T-cell (primary cell): ENCODE measurements around the gene MAMDC4. TPM values are rescaled to one million over a fixed set of nuclear protein-coding genes. Genes with fewer than 3 reads are reported as not detected.

Experiments
- ATAC-seq, 4 experiments: fragments of 200-7000 bp in 3 of 4; fragments of 150-1000 bp in 1 of 4; cut with Tn5 transposase; replicated peaks in 1 of 4; 1 replicate in 3 of 4; 2 replicates in 1 of 4; pipeline ENCODE4 v1.10.0; 2021; ENCODE audit warnings: moderate library complexity in 3 of 4, mild to moderate bottlenecking in 2 of 4, moderate number of reproducible peaks in 1 of 4
- CTCF ChIA-PET, 2 donors: fragments of 300-600 bp; sonication (Branson Sonifier 250); formaldehyde crosslinking; loops; one replicate each; lab custom pipeline; 2022; ENCODE audit warnings: antibody characterized with exemption in 2 of 2; lab: Charles Lee
- POLR2A ChIA-PET, 2 donors: fragments of 300-600 bp; sonication (Branson Sonifier 250); formaldehyde crosslinking; loops; one replicate each; lab custom pipeline; 2022; ENCODE audit warnings: antibody characterized with exemption in 2 of 2; lab: Charles Lee
- DNase-seq, 35 experiments: peaks; one replicate each; pipeline versions ENCODE4 v3.0.0 to v3.0.0-alpha.2; 2013 to 2023
- H3K27ac ChIP-seq: one replicate; pipeline ENCODE4 v1.5.1; 2013; ENCODE audit warnings: low read length
- H3K27me3 ChIP-seq, 2 experiments: replicated peaks in 1 of 2; 1 replicate in 1 of 2; 2 replicates in 1 of 2; pipeline versions ENCODE4 v1.6.1 to v1.7.0; 2013; ENCODE audit warnings: low read length in 1 of 2, mixed read lengths in 1 of 2; ENCODE audit not compliant: control insufficient read depth in 2 of 2, insufficient read depth in 2 of 2; ENCODE audit errors: extremely low read depth in 1 of 2
- H3K36me3 ChIP-seq, 2 donors: 1 replicate in 1 of 2; 2 replicates in 1 of 2; pipeline versions ENCODE4 v1.6.1 to v1.7.0; 2013; ENCODE audit warnings: low read length in 1 of 2; ENCODE audit not compliant: control insufficient read depth in 2 of 2, insufficient read depth in 1 of 2; ENCODE audit errors: extremely low read depth in 1 of 2
- H3K4me1 ChIP-seq, 2 experiments: 1 replicate in 1 of 2; 2 replicates in 1 of 2; pipeline versions ENCODE4 v1.6.1 to v1.7.0; 2013; ENCODE audit warnings: low read length in 2 of 2, mixed read lengths in 1 of 2; ENCODE audit not compliant: insufficient read depth in 2 of 2, control insufficient read depth in 1 of 2; ENCODE audit errors: extremely low read depth in 1 of 2
- H3K4me3 ChIP-seq, 2 donors: 1 replicate in 1 of 2; 2 replicates in 1 of 2; pipeline versions ENCODE4 v1.5.1 to v1.7.0; 2013; ENCODE audit warnings: mild to moderate bottlenecking in 2 of 2, low read length in 1 of 2, moderate library complexity in 1 of 2; ENCODE audit not compliant: control insufficient read depth in 1 of 2; ENCODE audit errors: extremely low read depth in 1 of 2
- H3K9me3 ChIP-seq: 2 replicates; pipeline ENCODE4 v1.7.0; 2013
- H3K27ac Mint-ChIP-seq, 2 donors: one replicate each; pipeline ENCODE4 v1.8.0; 2020 to 2021; ENCODE audit warnings: mild to moderate bottlenecking in 2 of 2, mixed read lengths in 2 of 2
- H3K27me3 Mint-ChIP-seq, 2 donors: one replicate each; pipeline ENCODE4 v1.8.0; 2021 to 2022; ENCODE audit warnings: mixed read lengths in 2 of 2
- H3K36me3 Mint-ChIP-seq: one replicate; pipeline ENCODE4 v1.8.0; 2021; ENCODE audit warnings: mixed read lengths
- H3K4me1 Mint-ChIP-seq, 3 donors: one replicate each; pipeline ENCODE4 v1.8.0; 2020 to 2022; ENCODE audit warnings: mixed read lengths in 3 of 3, mild to moderate bottlenecking in 1 of 3
- H3K4me3 Mint-ChIP-seq, 3 donors: one replicate each; pipeline ENCODE4 v1.8.0; 2020 to 2022; ENCODE audit warnings: mild to moderate bottlenecking in 3 of 3, mixed read lengths in 3 of 3, moderate library complexity in 3 of 3
- H3K9me3 Mint-ChIP-seq, 3 donors: one replicate each; pipeline ENCODE4 v1.8.0; 2020 to 2022; ENCODE audit warnings: mixed read lengths in 3 of 3
- WGBS: methylation state at CpG from one replicate; pipeline ENCODE4 v1.1.5; 2013; ENCODE audit warnings: missing lambda C conversion rate; ENCODE audit not compliant: insufficient coverage; 5-methylcytosine and 5-hydroxymethylcytosine counted together
- total RNA-seq, 35 experiments: library from RNA in 6 of 35; stranded (reverse) in 6 of 35; fragments of 120-200 nt in 1 of 35; gene quantifications; one replicate each; pipeline versions ENCODE4 v1.2.1 to v1.2.4 and lab custom pipeline; 2013 to 2026

Gene MAMDC4
- total RNA-seq, 5 donors from 2014 or later (not counting 1 experiment from before 2014, with no cell fraction given), result 3.0 to 10.7 (median 7.1) TPM

- H3K4me3 ChIP-seq, result no peak overlapping the region
- peaks cover 18 to 52% of the 10 kb centered on the region in 2 experiments for H3K4me1 ChIP-seq
- no peaks in the 10 kb centered on the region for H3K27me3 ChIP-seq
- Mint-ChIP-seq H3K4me3 (no peak overlapping the region), H3K27ac (peak overlapping the region; percentile 66 to 69), H3K9me3 (no peaks in the 10 kb centered on the region), H3K27me3 (no peaks in the 10 kb centered on the region), H3K36me3 (peaks cover 17% of the 10 kb centered on the region), H3K4me1 (peaks cover 41 to 51% (median 46%) of the 10 kb centered on the region in 3 donors)
- WGBS, result over 99% methylated on average over 8 of the region's 9 CpGs
- ATAC-seq, result no peak
- ChIA-PET POLR2A (no interaction called here), CTCF (no interaction called here)
- H3K9me3 ChIP-seq, result no peaks in the 10 kb centered on the region
- H3K36me3 ChIP-seq, result peaks cover 0 to 38% of the 10 kb centered on the region in 2 donors
- H3K27ac ChIP-seq, result no peak overlapping the region
- DNase-seq, result no peak
Measured at GRCh38 chr9:136899196-136899595, 47.0 kb downstream of the MAMDC4 start.

- H3K27me3 Mint-ChIP-seq, result no peaks in the 10 kb centered on the region
- CTCF ChIA-PET, result interaction anchor here in 1 of 2 donors (0.6 kb wide), 1 partner anchor 25 kb away, joined by 5 read pairs; no protein-coding TSS in a partner anchor
Measured at GRCh38 chr9:136900556-136900955, 48.4 kb downstream of the MAMDC4 start.

GRCh38 chr9:136900988-136901515 is 48.9 kb downstream of the MAMDC4 start:
- no peak overlapping the region for H3K4me3 ChIP-seq
- no peaks in the 10 kb centered on the region for H3K9me3 Mint-ChIP-seq
- no peak for ATAC-seq
- WGBS, result 72% methylated on average over 13 of the region's 13 CpGs
- H3K36me3 Mint-ChIP-seq, result peaks cover 14% of the 10 kb centered on the region
- H3K27me3 ChIP-seq, result no peaks in the 10 kb centered on the region
- peaks cover 35 to 48% (median 39%) of the 10 kb centered on the region in 3 donors for H3K4me1 Mint-ChIP-seq
- peak overlapping the region; percentile 61 to 75 (median 68) for H3K4me3 Mint-ChIP-seq
- H3K4me1 ChIP-seq, result peaks cover 18 to 53% of the 10 kb centered on the region in 2 experiments
- H3K27me3 Mint-ChIP-seq, result no peaks in the 10 kb centered on the region
- ChIA-PET POLR2A (no interaction called here), CTCF (interaction anchor here (0.5 to 1.1 kb wide), 4 partner anchors 25 to 212 kb away, joined by 3 to 5 read pairs (median 4); partner anchors contain the start of gene AJM1 (in 1 of the 2))
- no peaks in the 10 kb centered on the region for H3K9me3 ChIP-seq
- H3K36me3 ChIP-seq, result peaks cover 0 to 30% of the 10 kb centered on the region in 2 donors
- peak overlapping the region; percentile 95 for H3K27ac ChIP-seq
- no peak for DNase-seq
- peak overlapping the region; percentile 97 to 98 for H3K27ac Mint-ChIP-seq

More at GRCh38 chr9:136900556-136900955, 48.4 kb downstream of the MAMDC4 start:
- no peak overlapping the region for H3K4me3 ChIP-seq
- DNase-seq (no peak), ATAC-seq (no peak)
- no peaks in the 10 kb centered on the region for H3K9me3 ChIP-seq
- H3K27ac Mint-ChIP-seq, result peak overlapping the region; percentile 47 to 97
- peaks cover 14% of the 10 kb centered on the region for H3K36me3 Mint-ChIP-seq
- no peaks in the 10 kb centered on the region for H3K9me3 Mint-ChIP-seq
- H3K27ac ChIP-seq, result peak overlapping the region; percentile 95
- peaks cover 18 to 56% of the 10 kb centered on the region in 2 experiments for H3K4me1 ChIP-seq
- no peak overlapping the region for H3K4me3 Mint-ChIP-seq
- POLR2A ChIA-PET, result no interaction called here
- peaks cover 0 to 31% of the 10 kb centered on the region in 2 donors for H3K36me3 ChIP-seq
- H3K4me1 Mint-ChIP-seq, result peaks cover 35 to 48% (median 39%) of the 10 kb centered on the region in 3 donors
- 88% methylated on average over 10 of the region's 10 CpGs for WGBS
- no peaks in the 10 kb centered on the region for H3K27me3 ChIP-seq

- no peaks in the 10 kb centered on the region for H3K9me3 ChIP-seq
- Mint-ChIP-seq H3K27ac (peak overlapping the region; percentile 97 to 98), H3K4me3 (peak overlapping the region; percentile 61 to 75 (median 68)), H3K27me3 (no peaks in the 10 kb centered on the region), H3K9me3 (no peaks in the 10 kb centered on the region), H3K36me3 (peaks cover 18% of the 10 kb centered on the region), H3K4me1 (peaks cover 35 to 50% (median 39%) of the 10 kb centered on the region in 3 donors)
- H3K27ac ChIP-seq, result peak overlapping the region; percentile 95
- H3K4me3 ChIP-seq, result peak overlapping the region in 1 of 2 donors; percentile 26
- H3K27me3 ChIP-seq, result no peaks in the 10 kb centered on the region
- peaks cover 18 to 50% of the 10 kb centered on the region in 2 experiments for H3K4me1 ChIP-seq
- DNase-seq (peak in 34 of 35 experiments; percentile 35 to 82 (median 64)), ATAC-seq (peak; percentile 59 to 69 (median 62))
- 20% methylated on average over 15 of the region's 20 CpGs for WGBS
- ChIA-PET CTCF (interaction anchor here (0.5 to 1.2 kb wide), 7 partner anchors 15 to 521 kb away, joined by 3 to 5 read pairs (median 4); partner anchors contain the start of genes AJM1 (in 1 of the 2), EXD3 (in 1 of the 2), NOXA1 (in 1 of the 2) and RABL6 (in 1 of the 2)), POLR2A (interaction anchor here in 1 of 2 donors (1.1 kb wide), 1 partner anchor 19 kb away, joined by 3 read pairs; no protein-coding TSS in a partner anchor)
- H3K36me3 ChIP-seq, result peaks cover 5 to 29% of the 10 kb centered on the region in 2 donors
Measured at GRCh38 chr9:136901516-136902258, 49.5 kb downstream of the MAMDC4 start.

DNA sequence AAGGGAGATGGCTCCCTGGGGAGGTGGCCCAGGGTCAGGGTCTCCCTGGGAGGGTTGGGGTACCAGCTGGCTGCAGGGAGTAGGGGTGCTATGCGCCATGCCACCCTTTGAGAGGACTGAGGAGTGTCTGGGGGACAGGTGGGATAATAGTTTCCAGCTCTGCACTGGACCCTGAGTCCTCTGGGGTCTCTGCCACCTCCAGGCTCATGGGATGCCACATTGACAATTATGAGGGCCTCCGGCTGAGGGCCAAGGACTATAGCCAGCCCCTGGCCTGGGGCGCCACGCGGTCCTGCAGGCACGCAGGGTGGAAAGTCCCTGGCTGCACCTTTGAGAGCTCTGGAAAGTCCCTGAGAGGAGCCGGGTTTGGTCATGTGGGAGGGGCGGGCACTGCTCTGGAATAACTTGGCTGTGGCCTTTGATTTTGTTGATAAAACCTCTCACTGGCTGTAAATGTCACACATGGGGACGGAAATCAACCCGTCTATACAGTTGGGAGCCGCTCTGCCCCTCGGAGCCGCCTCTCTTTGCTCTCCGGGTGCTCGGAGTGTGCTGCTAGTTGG is 50.2 kb downstream of the MAMDC4 start:
- Histone ChIP-seq H3K27me3 (no peaks in the 10 kb centered on the region), H3K4me3 (peak overlapping the region in 1 of 2 donors; percentile 6), H3K9me3 (no peaks in the 10 kb centered on the region), H3K36me3 (peaks cover 8 to 32% of the 10 kb centered on the region in 2 donors), H3K27ac (peak overlapping the region; percentile 95), H3K4me1 (peaks cover 18 to 50% of the 10 kb centered on the region in 2 experiments)
- peak in 34 of 35 experiments; percentile 42 to 93 (median 80) for DNase-seq
- Mint-ChIP-seq H3K27me3 (no peaks in the 10 kb centered on the region), H3K4me3 (peak overlapping the region; percentile 61 to 75 (median 68)), H3K27ac (peak overlapping the region; percentile 97 to 98), H3K9me3 (no peaks in the 10 kb centered on the region), H3K4me1 (peaks cover 36 to 45% (median 36%) of the 10 kb centered on the region in 3 donors), H3K36me3 (peaks cover 18% of the 10 kb centered on the region)
- CTCF ChIA-PET, result interaction anchor here in 1 of 2 donors (0.5 to 1.2 kb wide), 7 partner anchors 16 to 1074 kb away, joined by 3 to 5 read pairs (median 4); partner anchors contain the start of genes AJM1, EXD3, NOXA1 and RABL6
- whole genome bisulfite sequencing, result 17% methylated on average over 12 of the region's 15 CpGs
- ATAC-seq, result peak; percentile 66 to 91 (median 77)
- POLR2A ChIA-PET, result interaction anchor here in 1 of 2 donors (1.1 kb wide), 1 partner anchor 20 kb away, joined by 3 read pairs; no protein-coding TSS in a partner anchor
